PFSK-1 (cell line): ENCODE results near the gene TGFB2.

Experiments
- FOXP2 ChIP-seq: optimal IDR thresholded peaks from 2 replicates; pipeline ENCODE3; 2011; ENCODE audit warnings: borderline replicate concordance, control low read depth, inconsistent platforms; ENCODE audit not compliant: insufficient read depth; ENCODE audit errors: extremely low read length, extremely low read depth
- POLR2AphosphoS5 ChIP-seq: IDR thresholded peaks from 2 replicates; pipeline ENCODE4 v1.6.1; 2012; ENCODE audit warnings: low read depth, mild to moderate bottlenecking, control low read depth, low read length, moderate library complexity
- SIN3A ChIP-seq: IDR thresholded peaks from 2 replicates; pipeline ENCODE4 v1.6.1; 2012; ENCODE audit warnings: mild to moderate bottlenecking, low read length, moderate library complexity, borderline replicate concordance; ENCODE audit not compliant: insufficient read depth
- TAF1 ChIP-seq: IDR thresholded peaks from 2 replicates; pipeline ENCODE4 v1.6.1; 2012; ENCODE audit warnings: low read length, control low read depth, borderline replicate concordance; ENCODE audit not compliant: insufficient read depth
- TF ChIP-seq, protein P1 (sequence below), 2 experiments: IDR thresholded peaks; 2 replicates each; pipeline versions ENCODE4 v1.6.1 to v1.8.0; 2011 to 2012; ENCODE audit warnings: low read depth in 2 of 2, low read length in 2 of 2, control low read depth in 1 of 2, inconsistent platforms in 1 of 2, mild to moderate bottlenecking in 1 of 2, moderate library complexity in 1 of 2; ENCODE audit not compliant: insufficient read depth in 1 of 2

The TGFB2 gene

GRCh38 chr1:218400624-218401023 is 55.5 kb downstream of the TGFB2 start:
- no peak for TF ChIP-seq SIN3A
- TF ChIP-seq, protein P1, sequence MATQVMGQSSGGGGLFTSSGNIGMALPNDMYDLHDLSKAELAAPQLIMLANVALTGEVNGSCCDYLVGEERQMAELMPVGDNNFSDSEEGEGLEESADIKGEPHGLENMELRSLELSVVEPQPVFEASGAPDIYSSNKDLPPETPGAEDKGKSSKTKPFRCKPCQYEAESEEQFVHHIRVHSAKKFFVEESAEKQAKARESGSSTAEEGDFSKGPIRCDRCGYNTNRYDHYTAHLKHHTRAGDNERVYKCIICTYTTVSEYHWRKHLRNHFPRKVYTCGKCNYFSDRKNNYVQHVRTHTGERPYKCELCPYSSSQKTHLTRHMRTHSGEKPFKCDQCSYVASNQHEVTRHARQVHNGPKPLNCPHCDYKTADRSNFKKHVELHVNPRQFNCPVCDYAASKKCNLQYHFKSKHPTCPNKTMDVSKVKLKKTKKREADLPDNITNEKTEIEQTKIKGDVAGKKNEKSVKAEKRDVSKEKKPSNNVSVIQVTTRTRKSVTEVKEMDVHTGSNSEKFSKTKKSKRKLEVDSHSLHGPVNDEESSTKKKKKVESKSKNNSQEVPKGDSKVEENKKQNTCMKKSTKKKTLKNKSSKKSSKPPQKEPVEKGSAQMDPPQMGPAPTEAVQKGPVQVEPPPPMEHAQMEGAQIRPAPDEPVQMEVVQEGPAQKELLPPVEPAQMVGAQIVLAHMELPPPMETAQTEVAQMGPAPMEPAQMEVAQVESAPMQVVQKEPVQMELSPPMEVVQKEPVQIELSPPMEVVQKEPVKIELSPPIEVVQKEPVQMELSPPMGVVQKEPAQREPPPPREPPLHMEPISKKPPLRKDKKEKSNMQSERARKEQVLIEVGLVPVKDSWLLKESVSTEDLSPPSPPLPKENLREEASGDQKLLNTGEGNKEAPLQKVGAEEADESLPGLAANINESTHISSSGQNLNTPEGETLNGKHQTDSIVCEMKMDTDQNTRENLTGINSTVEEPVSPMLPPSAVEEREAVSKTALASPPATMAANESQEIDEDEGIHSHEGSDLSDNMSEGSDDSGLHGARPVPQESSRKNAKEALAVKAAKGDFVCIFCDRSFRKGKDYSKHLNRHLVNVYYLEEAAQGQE (IDR thresholded peaks at IDR 0.05; ENCODE audit: insufficient read depth in 1 of 2, low read depth in 2 of 2, low read length in 2 of 2) = no peak
- no peak for TF ChIP-seq FOXP2
- TF ChIP-seq POLR2AphosphoS5 = no peak
- TF ChIP-seq TAF1 = no peak

DNA sequence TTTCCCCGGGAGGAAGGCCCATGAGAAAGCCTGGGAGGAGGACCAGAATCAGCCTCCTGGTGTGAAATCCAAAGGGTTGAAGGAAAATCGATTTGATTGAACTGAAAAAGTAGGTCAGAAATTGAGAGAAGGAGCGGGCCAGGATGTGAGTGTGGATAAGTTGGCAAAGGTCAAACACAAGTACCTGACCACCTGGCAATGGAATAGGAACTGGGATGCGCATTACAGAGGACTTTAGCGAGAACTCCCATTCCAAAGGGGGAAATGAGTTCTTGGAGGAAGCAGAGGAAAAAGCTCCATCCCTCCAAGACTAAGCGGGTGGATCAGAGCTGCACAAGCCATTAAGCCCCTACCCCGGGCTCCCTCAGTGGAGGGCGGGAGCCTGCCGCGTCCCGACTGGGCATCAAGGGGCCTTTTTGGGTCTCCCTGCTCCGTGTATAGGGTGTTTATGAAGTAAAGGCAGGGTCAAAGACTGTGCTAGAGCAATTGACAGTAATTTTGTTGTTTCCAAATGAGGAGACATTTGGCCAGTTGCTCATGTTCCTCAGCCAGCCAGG is 56.4 kb downstream of the TGFB2 start:
- TF ChIP-seq SIN3A (no peak), POLR2AphosphoS5 (no peak), TAF1 (no peak), FOXP2 (no peak)
- TF ChIP-seq, protein P1 (IDR thresholded peaks at IDR 0.05; ENCODE audit: insufficient read depth in 1 of 2, low read depth in 2 of 2, low read length in 2 of 2) = no peak

GRCh38 chr1:218401998-218402785 is 57.1 kb downstream of the TGFB2 start:
- TF ChIP-seq SIN3A (no peak), FOXP2 (no peak), TAF1 (no peak), POLR2AphosphoS5 (no peak)
- TF ChIP-seq, protein P1 (IDR thresholded peaks at IDR 0.05; ENCODE audit: insufficient read depth in 1 of 2, low read depth in 2 of 2, low read length in 2 of 2) = no peak

GRCh38 chr1:218402786-218403120 is 57.6 kb downstream of the TGFB2 start:
- TF ChIP-seq SIN3A (no peak), POLR2AphosphoS5 (no peak), TAF1 (no peak), FOXP2 (no peak)
- TF ChIP-seq, protein P1 (IDR thresholded peaks at IDR 0.05; ENCODE audit: insufficient read depth in 1 of 2, low read depth in 2 of 2, low read length in 2 of 2) = no peak
